NCI-H748 (cell line): ENCODE data around the gene DRD4.
"Not testable (repeated sequence)": the region's sequence is repeated elsewhere in the genome, so short reads cannot be mapped to it uniquely, and the experiment has no call there.

Source experiments
- DNase-seq: peaks from one replicate; lab custom pipeline; 2025; ENCODE audit not compliant: unreplicated experiment; lab: John Stamatoyannopoulos, UW

The DRD4 gene

DNA sequence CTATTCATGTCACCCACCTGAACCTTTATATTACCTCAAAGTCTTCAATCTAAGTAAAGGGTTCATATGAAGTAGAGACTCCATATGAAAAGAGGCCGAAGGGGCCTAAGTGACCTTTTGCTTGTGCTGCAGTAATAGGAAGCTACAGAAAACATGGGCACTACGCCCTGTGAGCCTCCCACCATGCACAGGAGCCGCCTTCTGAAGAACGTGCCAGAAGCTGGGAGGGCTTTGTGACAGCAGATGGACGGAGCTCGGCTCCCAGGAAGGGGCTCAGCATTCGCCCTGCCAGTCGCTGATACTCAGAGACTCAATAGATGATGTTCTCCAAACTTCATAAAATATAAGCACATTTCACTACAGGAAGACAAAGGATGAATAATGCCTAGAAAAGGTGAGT is 36.8 kb downstream of the DRD4 start:
- DNase-seq, result no peak

DNA sequence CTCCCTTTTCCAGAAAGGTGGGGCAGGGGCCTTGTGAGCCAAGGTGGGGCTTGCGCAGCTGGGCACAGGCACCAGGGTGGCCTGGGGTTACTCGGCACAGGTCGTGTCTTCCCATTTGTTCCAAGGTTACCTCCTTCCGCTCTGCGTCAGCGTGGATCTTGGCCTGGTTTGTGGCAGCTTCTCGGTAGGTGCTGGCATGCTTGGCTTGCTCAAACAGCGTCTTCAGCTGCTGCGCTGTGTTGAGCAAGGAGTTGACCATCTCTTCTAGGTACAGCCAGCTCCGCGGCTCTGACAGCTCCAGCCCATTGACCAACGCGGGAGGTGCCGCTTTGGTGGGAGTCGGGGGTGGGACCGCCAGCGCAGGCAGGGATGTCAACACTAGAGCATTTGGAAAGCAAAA is 37.3 kb downstream of the DRD4 start:
- no peak for DNase-seq

GRCh38 chr11:678297-678696 is 41.2 kb downstream of the DRD4 start:
- DNase-seq, result no peak

DNA sequence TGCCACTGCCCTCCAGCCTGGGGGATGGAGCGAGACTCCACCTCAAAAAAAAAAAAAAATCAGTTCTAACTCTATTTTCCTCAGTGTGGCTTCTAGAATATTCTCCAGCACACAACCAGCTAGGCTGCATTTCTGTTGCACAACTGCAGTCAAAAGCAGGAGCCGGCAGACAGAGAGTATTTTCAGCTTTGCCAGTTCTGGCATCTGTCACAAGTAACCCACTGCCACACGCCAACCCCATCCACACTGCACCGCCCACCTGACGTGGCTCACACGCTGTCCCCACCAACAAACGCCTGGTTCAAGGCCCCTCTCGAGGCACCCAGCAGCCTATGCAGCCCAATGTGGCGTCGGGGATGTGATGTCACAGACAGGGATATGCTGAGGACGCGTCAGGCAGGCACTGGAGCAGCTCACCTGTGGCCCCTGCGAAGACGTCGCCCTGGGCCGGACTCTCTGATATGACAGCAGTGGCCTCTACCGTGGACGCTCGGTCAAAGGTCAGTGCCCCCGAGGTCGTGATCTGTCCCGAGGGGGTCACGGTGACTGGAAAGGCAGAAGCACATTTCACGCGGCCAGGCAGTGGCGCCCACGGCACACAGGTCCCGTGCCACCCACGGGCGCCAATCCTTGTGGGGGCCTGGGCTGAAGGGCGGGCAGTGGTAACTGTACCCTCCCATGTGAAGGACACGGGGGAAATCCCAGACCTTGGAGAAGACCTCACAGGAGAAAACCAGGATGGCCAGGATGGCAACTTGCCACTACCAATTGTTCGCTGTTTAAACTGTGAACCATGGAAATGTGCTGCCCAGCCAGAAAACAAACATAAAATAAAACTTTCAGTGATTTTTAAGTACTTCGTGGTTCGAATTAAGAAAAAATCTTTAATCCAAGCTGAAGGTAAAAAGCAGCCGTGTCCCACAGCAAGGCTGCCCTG is 42.5 kb downstream of the DRD4 start:
- no peak for DNase-seq

- no peak for DNase-seq
Measured at GRCh38 chr11:680476-680875, 43.4 kb downstream of the DRD4 start.

GRCh38 chr11:680970-681369 is 43.9 kb downstream of the DRD4 start:
- no peak for DNase-seq

DNA sequence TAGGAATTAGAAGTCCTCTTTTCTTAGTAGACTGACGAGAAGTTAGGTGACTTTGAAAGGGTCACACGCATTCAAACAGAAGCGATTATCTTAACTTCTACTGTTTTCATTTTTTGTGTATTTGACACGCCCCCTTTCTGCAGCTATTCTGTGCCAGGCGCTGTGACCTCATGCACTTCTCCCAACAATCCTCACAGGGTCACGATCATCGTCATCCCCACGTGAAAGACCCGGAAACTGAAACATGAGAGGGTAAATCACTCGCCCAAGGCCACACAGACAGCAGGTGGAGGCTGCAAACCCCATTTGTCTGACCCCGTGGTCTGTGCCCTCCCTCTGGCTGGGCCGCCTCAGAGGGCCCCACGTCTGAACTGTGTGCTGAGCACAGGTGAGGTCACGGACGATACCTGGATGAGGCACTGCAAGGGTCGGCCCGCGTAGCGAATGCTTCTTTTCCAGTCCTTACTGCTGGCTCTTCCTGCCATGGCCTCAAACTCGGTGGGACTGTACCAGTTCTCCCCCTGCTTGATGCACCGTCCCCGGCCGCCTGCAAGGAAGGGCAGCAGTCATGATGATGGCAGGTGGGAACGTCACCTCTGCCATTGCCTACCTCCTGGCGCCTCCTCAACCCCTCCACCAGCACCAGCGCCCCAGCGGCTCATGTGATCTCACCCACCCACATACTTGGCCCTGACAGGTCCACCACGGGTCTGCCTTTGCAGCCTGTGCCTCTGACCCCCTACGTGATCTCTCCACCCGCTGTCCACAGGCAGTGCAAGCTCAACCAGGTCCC is 49.6 kb downstream of the DRD4 start:
- no peak for DNase-seq

DNA sequence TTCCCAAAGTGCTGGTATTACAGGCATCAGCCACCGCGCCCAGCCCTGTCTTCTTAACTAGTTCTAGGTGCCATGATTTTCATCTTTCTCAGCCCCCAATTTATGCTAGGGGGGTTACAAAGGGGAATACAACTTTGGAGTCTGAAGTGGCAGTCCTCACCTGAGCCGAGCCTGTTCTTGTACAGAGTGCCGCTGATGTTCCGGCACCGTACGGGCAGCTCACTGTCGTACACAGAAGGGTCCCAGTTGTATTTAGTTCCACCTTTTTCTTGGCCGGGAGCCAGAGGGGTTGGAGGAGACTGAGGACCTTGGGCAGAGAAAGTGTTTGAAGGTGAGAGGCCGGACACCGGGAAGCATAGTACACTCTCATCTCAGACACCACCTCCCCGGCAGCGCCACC is 50.7 kb downstream of the DRD4 start:
- no peak for DNase-seq

GRCh38 chr11:688681-689080 is 51.6 kb downstream of the DRD4 start:
- DNase-seq, result no peak

DNA sequence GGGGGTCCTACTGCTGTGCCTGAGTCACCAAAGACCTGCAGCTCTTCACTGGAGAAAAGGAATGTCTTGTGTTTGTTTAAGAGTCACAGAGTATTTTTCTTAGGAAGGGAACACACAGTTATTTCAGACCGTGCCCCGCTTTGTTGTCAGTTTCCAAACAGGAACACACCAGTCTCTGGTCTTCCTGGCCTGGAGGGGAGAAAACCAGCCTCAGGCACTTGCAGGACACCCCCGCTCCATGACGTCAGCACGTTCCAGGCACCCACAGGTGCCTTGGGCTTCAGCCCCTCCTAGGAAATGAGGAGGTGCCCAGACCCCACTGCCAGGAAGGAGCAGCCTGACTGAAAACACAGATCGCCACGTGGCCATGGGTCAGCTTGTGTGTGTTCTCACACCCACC is 52.6 kb downstream of the DRD4 start:
- DNase-seq, result no peak

GRCh38 chr11:690244-690643 is 53.2 kb downstream of the DRD4 start:
- DNase-seq, result not testable (repeated sequence)
